Measurements from ENCODE around the gene QDPR.

DNA sequence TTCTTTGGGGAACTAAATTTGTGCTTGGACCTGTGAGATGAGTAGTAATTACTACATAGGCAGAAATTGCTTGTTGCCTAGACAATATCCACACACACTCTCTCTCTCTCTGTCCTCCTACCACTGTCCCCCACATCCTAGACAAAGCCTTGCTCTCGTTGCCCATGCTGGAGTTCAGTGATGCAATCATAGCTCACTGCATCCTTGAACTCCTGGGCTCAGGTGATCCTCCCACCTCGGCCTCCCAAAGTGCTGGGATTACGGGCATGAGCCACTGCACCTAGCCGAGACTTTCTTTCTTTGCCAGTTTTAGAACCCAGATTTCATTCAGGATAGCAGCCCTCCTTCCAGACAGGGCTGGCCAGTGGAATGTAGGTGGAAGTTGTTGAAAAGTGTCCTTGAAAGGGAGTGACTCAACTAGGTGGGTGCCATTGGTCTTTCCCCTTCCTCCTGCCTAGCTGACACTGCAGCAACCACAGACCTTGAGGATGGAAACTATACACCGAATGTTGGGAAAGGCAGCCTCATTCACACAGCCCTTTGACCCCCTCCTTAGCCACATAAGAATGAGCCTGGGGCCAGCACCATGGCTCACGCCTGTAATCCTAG, 48.3 kb upstream of the QDPR start:
- no peak for TF ChIP-seq POLR2A (IDR thresholded peaks at IDR 0.05)
- no peak for TF ChIP-seq CTCF (IDR thresholded peaks at IDR 0.05)
